PFSK-1 (cell line): ENCODE results near the gene GSAP.

ENCODE experiments used
- POLR2AphosphoS5 ChIP-seq: IDR thresholded peaks from 2 replicates; pipeline ENCODE4 v1.6.1; 2012; ENCODE audit warnings: low read depth, mild to moderate bottlenecking, control low read depth, low read length, moderate library complexity
- SIN3A ChIP-seq: IDR thresholded peaks from 2 replicates; pipeline ENCODE4 v1.6.1; 2012; ENCODE audit warnings: mild to moderate bottlenecking, low read length, moderate library complexity, borderline replicate concordance; ENCODE audit not compliant: insufficient read depth
- TAF1 ChIP-seq: IDR thresholded peaks from 2 replicates; pipeline ENCODE4 v1.6.1; 2012; ENCODE audit warnings: low read length, control low read depth, borderline replicate concordance; ENCODE audit not compliant: insufficient read depth
- TF ChIP-seq, protein P1 (sequence below), 2 experiments: IDR thresholded peaks; 2 replicates each; pipeline versions ENCODE4 v1.6.1 to v1.8.0; 2011 to 2012; ENCODE audit warnings: low read depth in 2 of 2, low read length in 2 of 2, control low read depth in 1 of 2, inconsistent platforms in 1 of 2, mild to moderate bottlenecking in 1 of 2, moderate library complexity in 1 of 2; ENCODE audit not compliant: insufficient read depth in 1 of 2

DNA sequence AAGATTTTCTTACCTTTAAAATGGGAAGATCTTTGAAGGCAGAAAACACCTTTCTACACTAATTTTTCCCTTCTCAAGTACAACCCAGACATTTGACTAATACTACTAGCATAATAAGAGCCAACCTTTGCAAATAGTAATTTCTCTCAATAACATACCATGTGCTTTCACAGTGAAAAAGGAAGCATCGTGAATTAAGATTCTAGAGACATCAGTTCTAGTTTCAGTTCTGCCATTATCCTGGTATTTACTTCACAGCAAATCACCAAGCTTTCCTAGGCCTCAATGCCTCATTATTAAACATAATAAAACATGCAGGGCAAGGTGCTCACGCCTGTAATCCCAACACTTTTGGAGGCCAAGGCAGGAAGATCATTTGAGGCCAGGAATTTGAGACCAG, 24.9 kb downstream of the GSAP start:
- TF ChIP-seq, protein P1, sequence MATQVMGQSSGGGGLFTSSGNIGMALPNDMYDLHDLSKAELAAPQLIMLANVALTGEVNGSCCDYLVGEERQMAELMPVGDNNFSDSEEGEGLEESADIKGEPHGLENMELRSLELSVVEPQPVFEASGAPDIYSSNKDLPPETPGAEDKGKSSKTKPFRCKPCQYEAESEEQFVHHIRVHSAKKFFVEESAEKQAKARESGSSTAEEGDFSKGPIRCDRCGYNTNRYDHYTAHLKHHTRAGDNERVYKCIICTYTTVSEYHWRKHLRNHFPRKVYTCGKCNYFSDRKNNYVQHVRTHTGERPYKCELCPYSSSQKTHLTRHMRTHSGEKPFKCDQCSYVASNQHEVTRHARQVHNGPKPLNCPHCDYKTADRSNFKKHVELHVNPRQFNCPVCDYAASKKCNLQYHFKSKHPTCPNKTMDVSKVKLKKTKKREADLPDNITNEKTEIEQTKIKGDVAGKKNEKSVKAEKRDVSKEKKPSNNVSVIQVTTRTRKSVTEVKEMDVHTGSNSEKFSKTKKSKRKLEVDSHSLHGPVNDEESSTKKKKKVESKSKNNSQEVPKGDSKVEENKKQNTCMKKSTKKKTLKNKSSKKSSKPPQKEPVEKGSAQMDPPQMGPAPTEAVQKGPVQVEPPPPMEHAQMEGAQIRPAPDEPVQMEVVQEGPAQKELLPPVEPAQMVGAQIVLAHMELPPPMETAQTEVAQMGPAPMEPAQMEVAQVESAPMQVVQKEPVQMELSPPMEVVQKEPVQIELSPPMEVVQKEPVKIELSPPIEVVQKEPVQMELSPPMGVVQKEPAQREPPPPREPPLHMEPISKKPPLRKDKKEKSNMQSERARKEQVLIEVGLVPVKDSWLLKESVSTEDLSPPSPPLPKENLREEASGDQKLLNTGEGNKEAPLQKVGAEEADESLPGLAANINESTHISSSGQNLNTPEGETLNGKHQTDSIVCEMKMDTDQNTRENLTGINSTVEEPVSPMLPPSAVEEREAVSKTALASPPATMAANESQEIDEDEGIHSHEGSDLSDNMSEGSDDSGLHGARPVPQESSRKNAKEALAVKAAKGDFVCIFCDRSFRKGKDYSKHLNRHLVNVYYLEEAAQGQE (IDR thresholded peaks at IDR 0.05; ENCODE audit: insufficient read depth in 1 of 2, low read depth in 2 of 2, low read length in 2 of 2), result no peak
- no peak for TF ChIP-seq POLR2AphosphoS5
- no peak for TF ChIP-seq SIN3A
- TF ChIP-seq TAF1, result no peak
